A673 (cell line): ENCODE data around the gene TANC1. TPM values are rescaled to one million over a fixed set of nuclear protein-coding genes. Genes with fewer than 3 reads are reported as not detected.
"Not testable (repeated sequence)": the region's sequence is repeated elsewhere in the genome, so short reads cannot be mapped to it uniquely, and the experiment has no call there.

ENCODE experiments used
- BruUV-seq: library from RNA; stranded (reverse); fragments of 400-500 nt; replicated peaks from 2 replicates; lab custom pipeline; 2021; lab: Mats Ljungman, UMichigan
- CTCF ChIA-PET: fragments of 300-600 bp; sonication (Branson Sonifier 250); formaldehyde crosslinking; loops from one replicate; lab custom pipeline; 2022; ENCODE audit warnings: antibody characterized with exemption; lab: Charles Lee
- POLR2A ChIA-PET: fragments of 300-600 bp; sonication (Branson Sonifier 250); formaldehyde crosslinking; loops from one replicate; lab custom pipeline; 2022; ENCODE audit warnings: antibody characterized with exemption; ENCODE audit not compliant: low non-redundant PET; lab: Charles Lee
- DNase-seq: peaks from one replicate; pipeline ENCODE4 v3.0.0-alpha.2; 2015; ENCODE audit warnings: low spot score
- H3K27ac ChIP-seq: fragments of 200-600 bp; sonication (generic); 2 replicates; pipeline ENCODE4 v1.5.1; 2016; ENCODE audit warnings: mixed run types, low read depth, mild to moderate bottlenecking, mixed read lengths, antibody characterized with exemption, low read length; ENCODE audit not compliant: poor library complexity, severe bottlenecking
- H3K27me3 ChIP-seq: fragments of 200-600 bp; sonication (generic); replicated peaks from 2 replicates; pipeline ENCODE4 v1.6.1; 2017; ENCODE audit warnings: mixed run types, low read depth, mild to moderate bottlenecking, mixed read lengths, antibody characterized with exemption, low read length; ENCODE audit not compliant: insufficient read depth, poor library complexity
- H3K36me3 ChIP-seq: fragments of 200-600 bp; sonication (generic); 2 replicates; pipeline ENCODE4 v1.6.1; 2016; ENCODE audit warnings: mixed run types, mild to moderate bottlenecking, mixed read lengths, antibody characterized with exemption, low read length; ENCODE audit not compliant: insufficient read depth, poor library complexity, severe bottlenecking
- H3K4me1 ChIP-seq: fragments of 200-600 bp; sonication (generic); 2 replicates; pipeline ENCODE4 v1.6.1; 2017; ENCODE audit warnings: mixed run types, mild to moderate bottlenecking, mixed read lengths, antibody characterized with exemption, low read length; ENCODE audit not compliant: insufficient read depth, poor library complexity, severe bottlenecking
- H3K4me3 ChIP-seq: fragments of 200-600 bp; sonication (generic); 2 replicates; pipeline ENCODE4 v1.5.1; 2016; ENCODE audit warnings: low read depth, mixed run types, mild to moderate bottlenecking, mixed read lengths, low read length; ENCODE audit not compliant: poor library complexity, severe bottlenecking
- H3K9me3 ChIP-seq: fragments of 200-600 bp; sonication (generic); 2 replicates; pipeline ENCODE4 v1.6.1; 2016; ENCODE audit warnings: mixed run types, low read depth, mild to moderate bottlenecking, mixed read lengths, antibody characterized with exemption, low read length; ENCODE audit not compliant: poor library complexity, severe bottlenecking
- CTCF ChIP-seq: fragments of 300-800, 200-600 bp; sonication (generic); conservative IDR thresholded peaks from 2 replicates; pipeline ENCODE4 v1.5.1; 2017; ENCODE audit warnings: low read depth, mild to moderate bottlenecking, antibody characterized with exemption, low read length, moderate library complexity, mixed read lengths
- EZH2 ChIP-seq: fragments of 200-600 bp; sonication (generic); IDR thresholded peaks from 2 replicates; pipeline ENCODE4 v1.6.1; 2017; ENCODE audit warnings: borderline replicate concordance, low read depth, mild to moderate bottlenecking, mixed read lengths, antibody characterized with exemption, low read length; ENCODE audit not compliant: poor library complexity, severe bottlenecking
- intact Hi-C: fragments of 100-400 bp; cut with micrococcal nuclease; formaldehyde crosslinking; loops from one replicate; pipeline ENCODE4 v1.10.0; 2022; ENCODE audit not compliant: unreplicated experiment
- total RNA-seq: library from RNA; stranded (reverse); gene quantifications from 2 replicates; pipeline ENCODE4 v1.2.3, GENCODE V29; 2021

The TANC1 gene
- total RNA-seq, 1 experiment from 2014 or later: 9.0 TPM

GRCh38 chr2:159093497-159093896, 125.1 kb downstream of the TANC1 start:
- H3K4me1 ChIP-seq: peaks cover 40% of the 10 kb centered on the region
- TF ChIP-seq EZH2: no peak
- no peak for TF ChIP-seq CTCF
- ChIA-PET POLR2A (no interaction called here), CTCF (interaction anchor here (0.6 kb wide), 1 partner anchor 190 kb away, joined by 3 read pairs; no protein-coding TSS in a partner anchor)
- intact Hi-C loops: no loop called here
- peak; percentile 37 for DNase-seq
- no peak overlapping the region for H3K4me3 ChIP-seq
- no peak overlapping the region for H3K27ac ChIP-seq
- H3K27me3 ChIP-seq: no peaks in the 10 kb centered on the region
- H3K9me3 ChIP-seq: peaks cover 9% of the 10 kb centered on the region
- H3K36me3 ChIP-seq: no peaks in the 10 kb centered on the region
- no TSS peak for BruUV-seq

- intact Hi-C loops: no loop called here
- peaks cover 40% of the 10 kb centered on the region for H3K4me1 ChIP-seq
- POLR2A ChIA-PET: no interaction called here
- BruUV-seq: no TSS peak
- H3K36me3 ChIP-seq: no peaks in the 10 kb centered on the region
- H3K27me3 ChIP-seq: no peaks in the 10 kb centered on the region
- CTCF ChIA-PET: no interaction called here
- TF ChIP-seq EZH2 (no peak), CTCF (no peak)
- H3K4me3 ChIP-seq: no peak overlapping the region
- H3K9me3 ChIP-seq: peaks cover 9% of the 10 kb centered on the region
- H3K27ac ChIP-seq: no peak overlapping the region
- DNase-seq: no peak
Measured at GRCh38 chr2:159094173-159094737, 125.8 kb downstream of the TANC1 start.

- ChIA-PET POLR2A (no interaction called here), CTCF (no interaction called here)
- H3K27me3 ChIP-seq: no peaks in the 10 kb centered on the region
- intact Hi-C loops: no loop called here
- H3K4me1 ChIP-seq: peaks cover 31% of the 10 kb centered on the region
- no peaks in the 10 kb centered on the region for H3K36me3 ChIP-seq
- DNase-seq: no peak
- no TSS peak for BruUV-seq
- TF ChIP-seq EZH2: no peak
- TF ChIP-seq CTCF: no peak
- peaks cover 9% of the 10 kb centered on the region for H3K9me3 ChIP-seq
- no peak overlapping the region for H3K27ac ChIP-seq
- no peak overlapping the region for H3K4me3 ChIP-seq
Measured at GRCh38 chr2:159095813-159096212, 127.4 kb downstream of the TANC1 start.

- DNase-seq, H3K27me3 ChIP-seq, intact Hi-C loops, CTCF ChIA-PET, BruUV-seq, H3K9me3 ChIP-seq, H3K27ac ChIP-seq, POLR2A ChIA-PET, H3K36me3 ChIP-seq, H3K4me3 ChIP-seq: not testable (repeated sequence)
- H3K4me1 ChIP-seq: peaks cover 25% of the 10 kb centered on the region
Measured at GRCh38 chr2:159096302-159096855, 127.9 kb downstream of the TANC1 start.
